GM23338 (cell line): ENCODE measurements around the gene PACS1. TPM values are rescaled to one million over a fixed set of nuclear protein-coding genes. Genes with fewer than 3 reads are reported as not detected.

ENCODE experiments used
- ATAC-seq: fragments of 200-7000 bp; cut with Tn5 transposase; 3 replicates; pipeline ENCODE4 v1.9.1; 2020
- DNase-seq: peaks from one replicate; pipeline ENCODE4 v3.0.0-alpha.2; 2015; ENCODE audit warnings: low spot score
- H2AFZ ChIP-seq: fragments of 200-600 bp; sonication (generic); 2 replicates; pipeline ENCODE4 v1.8.0; 2016; ENCODE audit warnings: antibody characterized with exemption, mild to moderate bottlenecking, moderate library complexity
- H3F3A ChIP-seq: fragments of 200-600 bp; sonication (generic); replicated peaks from 2 replicates; pipeline ENCODE4 v1.8.0; 2017; ENCODE audit warnings: antibody characterized with exemption, mixed run types, low read depth
- H3K27ac ChIP-seq: fragments of 200-600 bp; sonication (generic); 2 replicates; pipeline ENCODE4 v1.6.1; 2016; ENCODE audit warnings: low read depth
- H3K27me3 ChIP-seq: fragments of 200-600 bp; sonication (generic); 2 replicates; pipeline ENCODE4 v1.8.0; 2016; ENCODE audit warnings: mild to moderate bottlenecking, mixed run types, moderate library complexity; ENCODE audit not compliant: insufficient read depth
- H3K36me3 ChIP-seq: fragments of 200-600 bp; sonication (generic); 2 replicates; pipeline ENCODE4 v1.8.0; 2016; ENCODE audit warnings: mild to moderate bottlenecking; ENCODE audit not compliant: insufficient read depth
- H3K4me1 ChIP-seq: fragments of 200-600 bp; sonication (generic); 2 replicates; pipeline ENCODE4 v1.8.0; 2016; ENCODE audit warnings: mild to moderate bottlenecking, moderate library complexity; ENCODE audit not compliant: insufficient read depth
- H3K4me2 ChIP-seq: fragments of 200-600 bp; sonication (generic); 2 replicates; pipeline ENCODE4 v1.7.1; 2017; ENCODE audit warnings: mixed run types
- H3K4me3 ChIP-seq: fragments of 200-600 bp; sonication (generic); 2 replicates; pipeline ENCODE4 v1.6.1; 2016; ENCODE audit warnings: mixed run types
- H3K79me2 ChIP-seq: fragments of 200-600 bp; sonication (generic); replicated peaks from 2 replicates; pipeline ENCODE4 v1.8.0; 2017; ENCODE audit warnings: mild to moderate bottlenecking; ENCODE audit not compliant: insufficient read depth
- H3K9me2 ChIP-seq: fragments of 200-600 bp; sonication (generic); 2 replicates; pipeline ENCODE4 v1.8.0; 2017; ENCODE audit not compliant: insufficient read depth
- H4K20me1 ChIP-seq: fragments of 200-600 bp; sonication (generic); replicated peaks from 2 replicates; pipeline ENCODE4 v1.8.0; 2017; ENCODE audit warnings: mild to moderate bottlenecking; ENCODE audit not compliant: insufficient read depth
- H3K27ac Mint-ChIP-seq: 2 replicates; pipeline ENCODE4 v1.8.0; 2020; ENCODE audit warnings: inconsistent platforms, mild to moderate bottlenecking, moderate library complexity, mixed read lengths
- H3K27me3 Mint-ChIP-seq: 3 replicates; pipeline ENCODE4 v1.8.0; 2022; ENCODE audit warnings: low read depth, mild to moderate bottlenecking, moderate library complexity, mixed read lengths, inconsistent platforms; ENCODE audit not compliant: insufficient read depth, poor library complexity
- H3K36me3 Mint-ChIP-seq: 3 replicates; pipeline ENCODE4 v1.8.0; 2021; ENCODE audit warnings: low read depth, mild to moderate bottlenecking, inconsistent platforms, moderate library complexity, mixed read lengths
- H3K4me1 Mint-ChIP-seq: 3 replicates; pipeline ENCODE4 v1.8.0; 2020; ENCODE audit warnings: mild to moderate bottlenecking, inconsistent platforms, mixed read lengths
- H3K4me3 Mint-ChIP-seq: 3 replicates; pipeline ENCODE4 v1.8.0; 2021; ENCODE audit warnings: moderate library complexity, mild to moderate bottlenecking, inconsistent platforms, mixed read lengths
- H3K9me3 Mint-ChIP-seq: 3 replicates; pipeline ENCODE4 v1.8.0; 2020; ENCODE audit warnings: moderate library complexity, mild to moderate bottlenecking, inconsistent platforms, mixed read lengths
- CREB1 ChIP-seq: fragments of 250-450 bp; sonication (Bioruptor Pico); IDR thresholded peaks from 2 replicates; pipeline ENCODE4 v1.5.0; 2020; ENCODE audit warnings: low read depth, mild to moderate bottlenecking, moderate library complexity
- EZH2 ChIP-seq: fragments of 200-600 bp; sonication (generic); IDR thresholded peaks from one replicate; pipeline ENCODE4 v1.8.0; 2017; ENCODE audit warnings: antibody characterized with exemption, mild to moderate bottlenecking, low read depth; ENCODE audit not compliant: unreplicated experiment
- EZH2phosphoT487 ChIP-seq: fragments of 200-600 bp; sonication (generic); IDR thresholded peaks from one replicate; pipeline ENCODE4 v1.8.1; 2018; ENCODE audit warnings: antibody characterized with exemption; ENCODE audit not compliant: unreplicated experiment
- JUNB ChIP-seq: IDR thresholded peaks from one replicate; pipeline ENCODE4 v1.6.1; 2016; ENCODE audit warnings: antibody characterized with exemption; ENCODE audit not compliant: unreplicated experiment
- NANOG ChIP-seq: IDR thresholded peaks from 2 replicates; pipeline ENCODE4 v1.6.1; 2016; ENCODE audit warnings: antibody characterized with exemption, borderline replicate concordance
- POLR2AphosphoS5 ChIP-seq: IDR thresholded peaks from 2 replicates; pipeline ENCODE4 v1.6.1; 2016; ENCODE audit warnings: antibody characterized with exemption, low read depth
- STAT1 ChIP-seq: IDR thresholded peaks from one replicate; pipeline ENCODE4 v1.6.1; 2016; ENCODE audit warnings: antibody characterized with exemption; ENCODE audit not compliant: unreplicated experiment
- ZNF114 ChIP-seq: fragments of 250-450 bp; sonication (Bioruptor Pico); IDR thresholded peaks from 2 replicates; pipeline ENCODE4 v1.5.0; 2020; ENCODE audit warnings: mild to moderate bottlenecking, moderate library complexity
- ZNF331 ChIP-seq: fragments of 250-450 bp; sonication (Bioruptor Pico); IDR thresholded peaks from 2 replicates; pipeline ENCODE4 v1.5.0; 2020; ENCODE audit warnings: low read depth, mild to moderate bottlenecking, moderate library complexity
- polyA plus RNA-seq: library from polyadenylated mRNA; unstranded; fragments of >200 nt; fragmentation: Nextera tagmentation; extraction: Ambion mirVana; gene quantifications from 2 replicates; pipeline ENCODE4 v1.2.1, GENCODE V29; 2016
- total RNA-seq: library from RNA; depleted of rRNA; stranded (reverse); fragments of >200 nt; shearing (Covaris generic); gene quantifications from 2 replicates; pipeline ENCODE4 v1.2.3, GENCODE V29; 2014
- TF ChIP-seq, protein P1 (sequence below): IDR thresholded peaks from 2 replicates; pipeline ENCODE4 v1.6.1; 2016; ENCODE audit warnings: antibody characterized with exemption
- TF ChIP-seq, protein P2 (sequence below), 2 experiments: fragments of 200-600 bp in 1 of 2; sonication (generic) in 1 of 2; conservative IDR thresholded peaks; 2 replicates each; pipeline versions ENCODE4 v1.5.1 to v1.6.1; 2016 to 2017; ENCODE audit warnings: antibody characterized with exemption in 2 of 2, low read depth in 2 of 2, mild to moderate bottlenecking in 2 of 2, moderate library complexity in 1 of 2
- TF ChIP-seq, protein P3 (sequence below): fragments of 250-450 bp; sonication (Bioruptor Pico); IDR thresholded peaks from 2 replicates; pipeline ENCODE4 v1.5.0; 2020; ENCODE audit warnings: mild to moderate bottlenecking, moderate library complexity
- TF ChIP-seq, protein P4 (sequence below): IDR thresholded peaks from one replicate; pipeline ENCODE4 v1.6.1; 2018; ENCODE audit warnings: antibody characterized with exemption; ENCODE audit not compliant: unreplicated experiment

Gene PACS1
- total and polyA plus RNA-seq, 2 experiments from 2014 or later = 8.0 to 37.5 TPM

DNA sequence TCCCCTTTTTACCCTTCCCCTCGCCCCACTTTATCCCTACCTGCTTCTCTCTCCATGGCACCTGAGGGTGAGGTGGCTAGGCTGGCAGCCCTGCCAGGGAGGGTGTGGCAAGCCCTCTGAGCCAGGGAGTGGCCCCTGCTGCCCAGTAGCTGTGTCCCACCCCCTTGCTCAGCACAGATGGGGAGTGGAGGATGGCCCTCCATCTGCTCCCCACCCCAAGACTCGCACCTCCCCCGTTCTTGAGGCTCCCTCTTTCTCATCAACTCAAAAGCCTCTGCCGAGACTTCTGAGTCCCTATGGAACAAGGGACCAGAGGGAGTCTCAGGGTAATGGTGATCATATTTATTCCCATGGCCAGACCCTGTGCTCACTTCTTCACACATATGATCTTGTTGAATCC lies 223.3 kb downstream of the PACS1 start:
- Histone ChIP-seq H3F3A (peaks cover 18% of the 10 kb centered on the region; the same call in 1 of the 2 replicates), H3K27ac (no peak overlapping the region), H3K27me3 (peaks cover 30% of the 10 kb centered on the region), H3K4me1 (peaks cover 17% of the 10 kb centered on the region), H3K79me2 (peaks cover 4% of the 10 kb centered on the region), H3K4me2 (no peak overlapping the region), H4K20me1 (no peaks in the 10 kb centered on the region), H3K36me3 (no peaks in the 10 kb centered on the region), H2AFZ (no peak overlapping the region), H3K4me3 (no peak overlapping the region), H3K9me2 (no peaks in the 10 kb centered on the region)
- peaks cover 31% of the 10 kb centered on the region for H3K27me3 Mint-ChIP-seq
- ATAC-seq = no peak
- H3K36me3 Mint-ChIP-seq = no peaks in the 10 kb centered on the region; the same call in 2 of the 3 replicates
- H3K9me3 Mint-ChIP-seq = peaks cover 2% of the 10 kb centered on the region; the same call in 1 of the 3 replicates
- H3K27ac Mint-ChIP-seq = no peak overlapping the region
- H3K4me3 Mint-ChIP-seq = no peak overlapping the region; the same call in 2 of the 3 replicates
- TF ChIP-seq POLR2AphosphoS5 (no peak), JUNB (no peak), ZNF331 (CRISPR knock-in tag) (no peak), STAT1 (no peak), NANOG (no peak), EZH2 (no peak), ZNF114 (CRISPR knock-in tag) (no peak), EZH2phosphoT487 (no peak), CREB1 (CRISPR knock-in tag) (no peak)
- TF ChIP-seq, protein P1, sequence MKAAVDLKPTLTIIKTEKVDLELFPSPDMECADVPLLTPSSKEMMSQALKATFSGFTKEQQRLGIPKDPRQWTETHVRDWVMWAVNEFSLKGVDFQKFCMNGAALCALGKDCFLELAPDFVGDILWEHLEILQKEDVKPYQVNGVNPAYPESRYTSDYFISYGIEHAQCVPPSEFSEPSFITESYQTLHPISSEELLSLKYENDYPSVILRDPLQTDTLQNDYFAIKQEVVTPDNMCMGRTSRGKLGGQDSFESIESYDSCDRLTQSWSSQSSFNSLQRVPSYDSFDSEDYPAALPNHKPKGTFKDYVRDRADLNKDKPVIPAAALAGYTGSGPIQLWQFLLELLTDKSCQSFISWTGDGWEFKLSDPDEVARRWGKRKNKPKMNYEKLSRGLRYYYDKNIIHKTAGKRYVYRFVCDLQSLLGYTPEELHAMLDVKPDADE = no peak
- TF ChIP-seq, protein P2, sequence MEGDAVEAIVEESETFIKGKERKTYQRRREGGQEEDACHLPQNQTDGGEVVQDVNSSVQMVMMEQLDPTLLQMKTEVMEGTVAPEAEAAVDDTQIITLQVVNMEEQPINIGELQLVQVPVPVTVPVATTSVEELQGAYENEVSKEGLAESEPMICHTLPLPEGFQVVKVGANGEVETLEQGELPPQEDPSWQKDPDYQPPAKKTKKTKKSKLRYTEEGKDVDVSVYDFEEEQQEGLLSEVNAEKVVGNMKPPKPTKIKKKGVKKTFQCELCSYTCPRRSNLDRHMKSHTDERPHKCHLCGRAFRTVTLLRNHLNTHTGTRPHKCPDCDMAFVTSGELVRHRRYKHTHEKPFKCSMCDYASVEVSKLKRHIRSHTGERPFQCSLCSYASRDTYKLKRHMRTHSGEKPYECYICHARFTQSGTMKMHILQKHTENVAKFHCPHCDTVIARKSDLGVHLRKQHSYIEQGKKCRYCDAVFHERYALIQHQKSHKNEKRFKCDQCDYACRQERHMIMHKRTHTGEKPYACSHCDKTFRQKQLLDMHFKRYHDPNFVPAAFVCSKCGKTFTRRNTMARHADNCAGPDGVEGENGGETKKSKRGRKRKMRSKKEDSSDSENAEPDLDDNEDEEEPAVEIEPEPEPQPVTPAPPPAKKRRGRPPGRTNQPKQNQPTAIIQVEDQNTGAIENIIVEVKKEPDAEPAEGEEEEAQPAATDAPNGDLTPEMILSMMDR (conservative IDR thresholded peaks at IDR 0.05; ENCODE audit: low read depth in 2 of 2) = no peak
- TF ChIP-seq, protein P3, sequence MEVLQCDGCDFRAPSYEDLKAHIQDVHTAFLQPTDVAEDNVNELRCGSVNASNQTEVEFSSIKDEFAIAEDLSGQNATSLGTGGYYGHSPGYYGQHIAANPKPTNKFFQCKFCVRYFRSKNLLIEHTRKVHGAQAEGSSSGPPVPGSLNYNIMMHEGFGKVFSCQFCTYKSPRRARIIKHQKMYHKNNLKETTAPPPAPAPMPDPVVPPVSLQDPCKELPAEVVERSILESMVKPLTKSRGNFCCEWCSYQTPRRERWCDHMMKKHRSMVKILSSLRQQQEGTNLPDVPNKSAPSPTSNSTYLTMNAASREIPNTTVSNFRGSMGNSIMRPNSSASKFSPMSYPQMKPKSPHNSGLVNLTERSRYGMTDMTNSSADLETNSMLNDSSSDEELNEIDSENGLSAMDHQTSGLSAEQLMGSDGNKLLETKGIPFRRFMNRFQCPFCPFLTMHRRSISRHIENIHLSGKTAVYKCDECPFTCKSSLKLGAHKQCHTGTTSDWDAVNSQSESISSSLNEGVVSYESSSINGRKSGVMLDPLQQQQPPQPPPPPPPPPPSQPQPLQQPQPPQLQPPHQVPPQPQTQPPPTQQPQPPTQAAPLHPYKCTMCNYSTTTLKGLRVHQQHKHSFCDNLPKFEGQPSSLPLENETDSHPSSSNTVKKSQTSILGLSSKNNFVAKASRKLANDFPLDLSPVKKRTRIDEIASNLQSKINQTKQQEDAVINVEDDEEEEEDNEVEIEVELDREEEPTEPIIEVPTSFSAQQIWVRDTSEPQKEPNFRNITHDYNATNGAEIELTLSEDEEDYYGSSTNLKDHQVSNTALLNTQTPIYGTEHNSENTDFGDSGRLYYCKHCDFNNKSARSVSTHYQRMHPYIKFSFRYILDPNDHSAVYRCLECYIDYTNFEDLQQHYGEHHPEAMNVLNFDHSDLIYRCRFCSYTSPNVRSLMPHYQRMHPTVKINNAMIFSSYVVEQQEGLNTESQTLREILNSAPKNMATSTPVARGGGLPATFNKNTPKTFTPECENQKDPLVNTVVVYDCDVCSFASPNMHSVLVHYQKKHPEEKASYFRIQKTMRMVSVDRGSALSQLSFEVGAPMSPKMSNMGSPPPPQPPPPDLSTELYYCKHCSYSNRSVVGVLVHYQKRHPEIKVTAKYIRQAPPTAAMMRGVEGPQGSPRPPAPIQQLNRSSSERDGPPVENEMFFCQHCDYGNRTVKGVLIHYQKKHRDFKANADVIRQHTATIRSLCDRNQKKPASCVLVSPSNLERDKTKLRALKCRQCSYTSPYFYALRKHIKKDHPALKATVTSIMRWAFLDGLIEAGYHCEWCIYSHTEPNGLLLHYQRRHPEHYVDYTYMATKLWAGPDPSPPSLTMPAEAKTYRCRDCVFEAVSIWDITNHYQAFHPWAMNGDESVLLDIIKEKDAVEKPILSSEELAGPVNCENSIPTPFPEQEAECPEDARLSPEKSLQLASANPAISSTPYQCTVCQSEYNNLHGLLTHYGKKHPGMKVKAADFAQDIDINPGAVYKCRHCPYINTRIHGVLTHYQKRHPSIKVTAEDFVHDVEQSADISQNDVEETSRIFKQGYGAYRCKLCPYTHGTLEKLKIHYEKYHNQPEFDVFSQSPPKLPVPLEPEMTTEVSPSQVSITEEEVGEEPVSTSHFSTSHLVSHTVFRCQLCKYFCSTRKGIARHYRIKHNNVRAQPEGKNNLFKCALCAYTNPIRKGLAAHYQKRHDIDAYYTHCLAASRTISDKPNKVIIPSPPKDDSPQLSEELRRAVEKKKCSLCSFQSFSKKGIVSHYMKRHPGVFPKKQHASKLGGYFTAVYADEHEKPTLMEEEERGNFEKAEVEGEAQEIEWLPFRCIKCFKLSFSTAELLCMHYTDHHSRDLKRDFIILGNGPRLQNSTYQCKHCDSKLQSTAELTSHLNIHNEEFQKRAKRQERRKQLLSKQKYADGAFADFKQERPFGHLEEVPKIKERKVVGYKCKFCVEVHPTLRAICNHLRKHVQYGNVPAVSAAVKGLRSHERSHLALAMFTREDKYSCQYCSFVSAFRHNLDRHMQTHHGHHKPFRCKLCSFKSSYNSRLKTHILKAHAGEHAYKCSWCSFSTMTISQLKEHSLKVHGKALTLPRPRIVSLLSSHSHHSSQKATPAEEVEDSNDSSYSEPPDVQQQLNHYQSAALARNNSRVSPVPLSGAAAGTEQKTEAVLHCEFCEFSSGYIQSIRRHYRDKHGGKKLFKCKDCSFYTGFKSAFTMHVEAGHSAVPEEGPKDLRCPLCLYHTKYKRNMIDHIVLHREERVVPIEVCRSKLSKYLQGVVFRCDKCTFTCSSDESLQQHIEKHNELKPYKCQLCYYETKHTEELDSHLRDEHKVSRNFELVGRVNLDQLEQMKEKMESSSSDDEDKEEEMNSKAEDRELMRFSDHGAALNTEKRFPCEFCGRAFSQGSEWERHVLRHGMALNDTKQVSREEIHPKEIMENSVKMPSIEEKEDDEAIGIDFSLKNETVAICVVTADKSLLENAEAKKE (CRISPR knock-in tag) = no peak
- TF ChIP-seq, protein P4, sequence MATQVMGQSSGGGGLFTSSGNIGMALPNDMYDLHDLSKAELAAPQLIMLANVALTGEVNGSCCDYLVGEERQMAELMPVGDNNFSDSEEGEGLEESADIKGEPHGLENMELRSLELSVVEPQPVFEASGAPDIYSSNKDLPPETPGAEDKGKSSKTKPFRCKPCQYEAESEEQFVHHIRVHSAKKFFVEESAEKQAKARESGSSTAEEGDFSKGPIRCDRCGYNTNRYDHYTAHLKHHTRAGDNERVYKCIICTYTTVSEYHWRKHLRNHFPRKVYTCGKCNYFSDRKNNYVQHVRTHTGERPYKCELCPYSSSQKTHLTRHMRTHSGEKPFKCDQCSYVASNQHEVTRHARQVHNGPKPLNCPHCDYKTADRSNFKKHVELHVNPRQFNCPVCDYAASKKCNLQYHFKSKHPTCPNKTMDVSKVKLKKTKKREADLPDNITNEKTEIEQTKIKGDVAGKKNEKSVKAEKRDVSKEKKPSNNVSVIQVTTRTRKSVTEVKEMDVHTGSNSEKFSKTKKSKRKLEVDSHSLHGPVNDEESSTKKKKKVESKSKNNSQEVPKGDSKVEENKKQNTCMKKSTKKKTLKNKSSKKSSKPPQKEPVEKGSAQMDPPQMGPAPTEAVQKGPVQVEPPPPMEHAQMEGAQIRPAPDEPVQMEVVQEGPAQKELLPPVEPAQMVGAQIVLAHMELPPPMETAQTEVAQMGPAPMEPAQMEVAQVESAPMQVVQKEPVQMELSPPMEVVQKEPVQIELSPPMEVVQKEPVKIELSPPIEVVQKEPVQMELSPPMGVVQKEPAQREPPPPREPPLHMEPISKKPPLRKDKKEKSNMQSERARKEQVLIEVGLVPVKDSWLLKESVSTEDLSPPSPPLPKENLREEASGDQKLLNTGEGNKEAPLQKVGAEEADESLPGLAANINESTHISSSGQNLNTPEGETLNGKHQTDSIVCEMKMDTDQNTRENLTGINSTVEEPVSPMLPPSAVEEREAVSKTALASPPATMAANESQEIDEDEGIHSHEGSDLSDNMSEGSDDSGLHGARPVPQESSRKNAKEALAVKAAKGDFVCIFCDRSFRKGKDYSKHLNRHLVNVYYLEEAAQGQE = no peak
- no peak for DNase-seq
- H3K4me1 Mint-ChIP-seq = peaks cover 31% of the 10 kb centered on the region
